Activated CD8-positive, alpha-beta memory T cell treated with anti-CD3 and anti-CD28 coated beads, Interleukin-2, amount 50 U/mL, for 4 hours (primary cell): Measurements from ENCODE around the gene SPHK2.
"Not testable (repeated sequence)": the region's sequence is repeated elsewhere in the genome, so short reads cannot be mapped to it uniquely, and the experiment has no call there.

Experiments
- DNase-seq: peaks from one replicate; pipeline ENCODE4 v3.0.0-alpha.2; 2020

Gene SPHK2

GRCh38 chr19:48637948-48638830 lies 18.9 kb downstream of the SPHK2 start:
- peak; percentile 73 for DNase-seq

- DNase-seq, result peak; percentile 27
Observed at GRCh38 chr19:48638831-48639381, 19.6 kb downstream of the SPHK2 start.

GRCh38 chr19:48639483-48640375 lies 20.4 kb downstream of the SPHK2 start:
- peak; percentile 37 for DNase-seq

GRCh38 chr19:48641850-48642249 lies 22.5 kb downstream of the SPHK2 start:
- DNase-seq, result no peak

GRCh38 chr19:48642862-48643261 lies 23.6 kb downstream of the SPHK2 start:
- DNase-seq, result no peak

- DNase-seq, result no peak
Observed at GRCh38 chr19:48644355-48644754, 25.0 kb downstream of the SPHK2 start.

- DNase-seq, result peak; percentile 75
Observed at GRCh38 chr19:48644839-48645619, 25.7 kb downstream of the SPHK2 start.

GRCh38 chr19:48645620-48646000 lies 26.3 kb downstream of the SPHK2 start:
- no peak for DNase-seq

GRCh38 chr19:48646001-48646721 lies 26.9 kb downstream of the SPHK2 start, which contains the start of gene CA11:
Gene CA11, minus strand, starts transcription at chr19:48646187. Its CDS starts 555 bp downstream, at chr19:48645632.
- peak; percentile 92 for DNase-seq

- no peak for DNase-seq
Observed at GRCh38 chr19:48646722-48647216, 27.5 kb downstream of the SPHK2 start.

GRCh38 chr19:48648134-48648533 lies 28.8 kb downstream of the SPHK2 start:
- DNase-seq, result no peak

- DNase-seq, result no peak
Observed at GRCh38 chr19:48650974-48651682, 31.8 kb downstream of the SPHK2 start.

- no peak for DNase-seq
Observed at GRCh38 chr19:48651683-48652048, 32.4 kb downstream of the SPHK2 start.

- DNase-seq, result no peak
Observed at GRCh38 chr19:48654299-48655059, 35.2 kb downstream of the SPHK2 start.

GRCh38 chr19:48656840-48657474 lies 37.7 kb downstream of the SPHK2 start:
- no peak for DNase-seq

- not testable (repeated sequence) for DNase-seq
Observed at GRCh38 chr19:48657828-48658227, 38.5 kb downstream of the SPHK2 start.

- no peak for DNase-seq
Observed at GRCh38 chr19:48658483-48658882, 39.2 kb downstream of the SPHK2 start.

GRCh38 chr19:48659768-48660167 lies 40.5 kb downstream of the SPHK2 start:
- DNase-seq, result no peak

GRCh38 chr19:48660852-48661710 lies 41.8 kb downstream of the SPHK2 start:
- peak; percentile 78 for DNase-seq
